NCI-H446 treated with DMSO at 0.1 percent for 48 hours (cell line): ENCODE results near the gene PDE10A.
"Not testable (repeated sequence)": the region's sequence is repeated elsewhere in the genome, so short reads cannot be mapped to it uniquely, and the experiment has no call there.

Experiments used
- DNase-seq: peaks from one replicate; lab custom pipeline; 2025; lab: John Stamatoyannopoulos, UW

PDE10A gene

DNA sequence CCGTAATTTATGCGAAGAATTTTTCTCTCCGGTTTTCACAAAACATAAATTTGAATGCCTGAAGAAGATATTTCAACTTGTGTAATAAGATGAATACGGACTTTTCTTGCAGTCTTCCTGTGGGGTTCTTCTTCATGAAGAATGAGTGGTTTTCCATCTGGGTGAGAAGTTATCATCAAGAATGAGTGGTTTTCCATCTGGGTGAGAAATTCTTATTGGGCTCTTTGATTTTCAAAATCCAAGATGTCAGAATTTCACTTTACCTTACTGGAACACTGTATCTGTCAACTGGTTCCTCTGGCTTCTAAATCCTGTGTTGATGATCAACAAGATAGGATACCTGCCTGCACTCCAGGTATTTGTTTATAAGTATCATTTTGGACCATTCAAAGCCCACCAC lies 193.6 kb downstream of the PDE10A start:
- no peak for DNase-seq

DNA sequence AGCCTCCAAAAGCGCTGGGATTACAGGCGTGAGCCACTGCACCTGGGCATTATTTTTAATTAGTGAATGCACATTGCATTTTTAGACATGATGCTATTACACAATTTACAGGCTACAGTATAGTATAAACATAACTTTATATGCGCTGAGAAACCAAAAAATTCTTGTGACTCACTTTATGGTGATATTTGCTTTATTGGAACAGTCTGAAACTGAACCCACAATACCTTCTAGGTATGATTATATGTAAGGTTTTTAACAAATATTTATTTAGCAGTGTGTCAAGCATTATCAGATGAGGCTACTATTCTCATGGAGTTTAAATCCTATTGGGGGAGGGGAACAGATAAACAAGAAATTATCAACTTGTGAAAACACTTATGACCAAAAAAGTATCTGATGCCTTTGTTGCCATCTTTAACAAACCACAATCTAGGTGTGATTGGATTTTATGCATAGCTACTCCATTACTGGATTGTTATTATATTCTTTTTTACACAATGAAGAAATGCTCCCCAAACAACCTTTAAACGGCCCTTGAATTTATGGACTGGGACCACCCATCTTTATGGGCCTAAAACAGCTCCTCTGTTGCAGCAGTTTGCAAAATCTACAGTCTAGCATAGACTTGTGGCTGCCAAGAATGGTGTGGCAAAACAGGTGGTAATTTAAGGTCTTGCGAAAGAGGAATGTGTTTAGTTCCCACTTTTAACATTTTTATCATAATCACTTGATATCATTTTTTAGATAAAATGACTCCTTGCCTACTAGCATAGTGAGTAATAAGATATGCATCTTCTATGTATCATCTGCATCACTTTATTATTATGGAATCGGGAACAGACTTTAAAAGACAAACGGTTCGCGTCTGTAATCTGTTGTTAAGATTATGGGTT lies 194.5 kb downstream of the PDE10A start:
- no peak for DNase-seq

- DNase-seq: not testable (repeated sequence)
These were observed 199.5 kb downstream of the PDE10A start for GRCh38 chr6:165463499-165463898.

GRCh38 chr6:165459605-165460301 lies 203.3 kb downstream of the PDE10A start:
- DNase-seq: not testable (repeated sequence)

- no peak for DNase-seq
These were observed 204.9 kb downstream of the PDE10A start for GRCh38 chr6:165458134-165458533.

GRCh38 chr6:165456286-165456685 lies 206.8 kb downstream of the PDE10A start:
- DNase-seq: no peak

- DNase-seq: no peak
These were observed 207.6 kb downstream of the PDE10A start for GRCh38 chr6:165455488-165455887.

DNA sequence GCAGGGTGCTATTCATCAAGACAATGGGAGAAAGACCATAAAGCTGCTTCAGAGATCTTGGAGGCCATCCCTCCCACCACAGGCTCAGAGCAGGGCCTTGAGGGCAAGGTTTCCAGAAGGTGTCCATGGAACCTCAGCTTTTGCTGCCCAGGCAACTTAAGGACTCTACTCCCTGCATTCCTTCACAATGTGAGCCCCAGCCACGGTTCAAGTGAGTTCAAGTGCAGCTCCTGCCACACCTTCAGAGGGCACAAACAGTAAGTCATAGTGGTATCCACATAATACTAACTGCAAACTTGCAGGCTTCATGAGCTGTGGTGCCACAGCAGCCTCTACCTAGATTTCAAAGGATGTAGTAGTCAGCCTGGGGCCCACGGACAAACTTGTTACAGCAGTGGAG lies 209.6 kb downstream of the PDE10A start:
- no peak for DNase-seq

DNA sequence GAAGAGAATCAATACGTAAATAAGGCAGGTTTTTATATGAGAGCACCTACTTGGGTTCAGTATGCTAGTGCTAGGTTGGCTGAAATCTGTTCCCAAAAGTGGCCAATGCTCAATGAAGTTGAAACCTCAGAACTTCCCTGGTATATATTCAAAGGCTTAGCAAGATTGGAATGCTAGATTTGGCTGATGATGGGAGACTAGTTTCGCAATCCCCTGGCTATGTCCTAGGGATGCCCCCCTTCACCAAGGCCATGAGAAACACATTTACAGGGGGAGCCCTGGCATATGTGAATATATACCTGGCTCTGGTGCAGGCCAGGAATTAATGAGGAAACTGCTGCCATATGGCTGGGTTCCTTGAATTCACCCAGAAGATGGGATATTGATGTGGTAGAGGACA lies 211.2 kb downstream of the PDE10A start:
- no peak for DNase-seq

DNA sequence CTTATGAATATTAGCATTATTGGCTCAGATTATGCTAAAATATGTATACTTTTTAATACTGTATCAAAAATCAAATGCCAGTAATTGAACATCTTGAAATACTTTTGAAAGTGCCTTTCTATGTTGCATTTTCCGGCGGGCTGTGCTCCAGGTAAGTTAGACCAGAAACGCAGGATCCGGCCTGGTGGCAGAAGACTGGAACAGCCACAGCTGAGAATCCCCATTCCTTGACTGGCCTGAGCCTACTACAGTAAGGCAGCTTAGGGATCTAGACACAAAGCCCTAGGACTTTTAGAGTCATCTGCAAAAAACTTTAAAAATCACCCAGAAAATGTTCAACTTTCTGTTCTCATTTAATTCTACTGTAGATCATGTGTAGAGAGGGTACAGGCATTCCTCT lies 214.8 kb downstream of the PDE10A start:
- no peak for DNase-seq

GRCh38 chr6:165447141-165447540 lies 215.9 kb downstream of the PDE10A start:
- no peak for DNase-seq

DNA sequence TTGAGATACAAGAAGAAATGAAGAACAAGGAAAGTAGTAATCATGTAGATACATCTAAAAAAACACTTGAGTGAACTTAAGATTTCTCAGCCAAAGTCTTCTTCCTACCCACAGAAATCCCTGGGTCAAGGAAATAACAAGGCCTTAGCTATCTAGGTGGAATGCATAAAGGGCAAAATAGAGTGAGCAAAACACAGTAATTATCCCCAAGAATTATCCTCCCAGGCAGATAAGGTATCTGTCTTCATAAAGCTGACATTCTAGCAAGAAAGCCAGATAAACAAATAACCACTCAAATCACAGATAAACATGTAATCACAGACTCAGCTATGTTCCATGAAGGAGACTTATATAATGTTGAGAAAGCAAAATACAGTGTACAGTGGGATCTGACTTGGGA lies 216.7 kb downstream of the PDE10A start:
- DNase-seq: no peak

DNA sequence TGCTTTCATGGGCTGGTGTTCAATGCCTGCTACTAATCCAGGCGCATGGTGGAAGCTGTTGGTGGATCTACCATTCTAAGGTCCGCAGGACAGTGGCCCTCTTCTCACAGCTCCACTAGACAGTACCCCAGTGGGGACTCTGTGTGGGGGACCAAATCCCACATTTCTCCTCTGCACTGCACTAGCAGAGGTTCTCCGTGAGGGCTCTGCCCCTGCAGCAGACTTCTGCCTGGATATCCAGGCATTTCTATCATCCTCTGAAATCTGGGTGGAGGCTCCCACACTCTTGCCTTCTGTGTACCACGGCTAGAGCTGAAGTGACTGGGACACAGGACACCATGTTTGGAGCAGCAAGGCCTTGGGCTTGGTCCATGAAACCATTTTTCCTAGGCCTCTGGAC lies 219.6 kb downstream of the PDE10A start:
- DNase-seq: no peak

GRCh38 chr6:165441181-165441580 lies 221.9 kb downstream of the PDE10A start:
- DNase-seq: no peak

DNA sequence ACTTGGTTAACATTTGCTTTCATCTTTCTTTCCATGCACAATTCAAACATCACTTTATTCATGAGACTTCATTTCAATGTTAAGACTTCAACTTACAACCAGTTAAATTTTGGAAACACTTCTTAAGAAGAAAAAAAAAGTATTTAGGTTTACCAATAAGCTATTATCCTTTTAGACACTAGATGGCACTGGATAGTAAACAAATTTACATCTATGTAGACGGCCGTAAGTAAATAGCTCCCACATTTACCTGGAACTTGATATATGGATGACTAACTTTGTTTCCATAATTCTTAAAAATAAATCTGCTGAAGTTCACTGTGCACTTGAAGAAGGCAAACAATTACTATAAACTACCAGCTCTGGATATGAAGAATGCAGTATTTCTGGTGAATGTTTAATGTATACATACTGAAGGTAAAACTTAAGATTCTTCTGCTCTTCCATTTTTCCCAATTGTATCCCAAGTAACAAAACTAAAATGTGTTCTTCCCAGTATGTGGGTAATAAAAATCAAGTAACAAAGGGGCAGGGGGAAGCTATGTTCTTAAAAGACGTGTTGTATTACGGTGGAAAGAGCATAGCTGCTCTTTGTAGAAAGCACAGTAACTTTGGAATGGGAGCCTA lies 223.0 kb downstream of the PDE10A start:
- DNase-seq: peak; percentile 8

GRCh38 chr6:165426892-165427291 lies 236.1 kb downstream of the PDE10A start:
- no peak for DNase-seq

- no peak for DNase-seq
These were observed 240.8 kb downstream of the PDE10A start for GRCh38 chr6:165422192-165422591.

- no peak for DNase-seq
These were observed 245.7 kb downstream of the PDE10A start for GRCh38 chr6:165417278-165417865.

GRCh38 chr6:165404697-165405096 lies 258.3 kb downstream of the PDE10A start:
- DNase-seq: no peak

DNA sequence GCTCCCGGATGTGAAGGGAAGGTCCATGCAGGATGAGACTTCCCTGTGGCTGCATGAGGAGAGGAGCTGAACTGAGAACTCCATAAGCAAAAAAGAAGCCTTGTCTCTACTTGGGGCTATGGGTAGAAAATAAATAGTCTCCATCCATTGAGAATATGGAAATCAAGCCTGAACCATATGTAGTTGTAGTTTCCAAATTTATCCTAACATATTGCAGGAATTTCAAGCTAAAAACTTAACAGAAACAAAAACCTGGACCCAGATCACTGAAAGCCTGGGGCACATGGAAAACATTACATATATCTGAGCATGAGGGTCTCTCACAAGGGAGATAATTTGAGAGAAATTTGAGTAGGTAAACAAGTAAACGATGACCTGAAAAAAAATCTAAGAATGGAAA lies 258.7 kb downstream of the PDE10A start:
- no peak for DNase-seq

DNA sequence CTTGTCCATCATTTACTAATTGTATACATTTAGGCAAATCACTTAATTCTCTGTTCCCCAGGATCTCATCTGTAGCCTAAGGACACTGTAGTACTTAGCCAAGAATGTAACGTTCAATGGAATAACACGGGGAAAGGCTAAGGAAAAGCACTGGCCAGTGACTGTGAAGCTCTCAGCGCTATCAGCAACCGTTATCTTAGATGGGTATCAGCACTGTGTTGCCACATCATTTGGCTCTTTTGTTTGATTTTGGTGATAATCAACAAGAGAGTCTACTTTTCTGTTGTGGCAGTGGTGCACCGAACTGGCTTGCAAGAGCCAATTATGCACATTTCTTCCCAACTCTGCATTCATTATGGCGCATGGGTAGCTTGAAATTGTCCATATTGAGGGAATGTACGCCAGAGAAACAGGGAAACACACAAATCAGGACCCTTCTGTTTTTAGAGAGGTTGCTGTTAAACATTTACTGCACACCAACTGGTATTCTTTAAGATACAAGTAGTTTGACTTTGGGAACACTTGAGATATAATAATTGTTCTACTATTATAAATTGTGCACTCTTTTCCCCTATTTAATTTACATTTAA lies 259.9 kb downstream of the PDE10A start:
- no peak for DNase-seq

DNA sequence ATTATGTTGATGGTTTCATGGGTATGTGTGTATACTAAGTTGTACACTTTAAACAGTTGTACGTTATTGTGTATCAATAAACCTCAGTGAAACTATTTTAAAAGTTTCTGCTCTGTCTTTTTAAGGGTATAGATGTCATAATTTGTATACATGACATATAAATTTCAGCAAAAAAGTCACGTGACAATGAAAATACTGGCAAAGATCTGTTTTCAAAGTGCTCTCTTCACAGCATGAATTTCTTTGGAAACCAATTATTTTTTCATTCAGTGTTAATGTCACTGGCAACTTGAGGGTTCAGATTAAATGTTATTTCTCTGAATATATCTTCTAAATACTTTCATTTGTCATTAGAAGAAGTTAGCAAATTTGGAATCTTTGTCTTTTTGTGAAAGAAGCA lies 261.9 kb downstream of the PDE10A start:
- DNase-seq: no peak
